Cardiac muscle cell (in vitro differentiated cells and primary cell): ENCODE data around the gene C22orf15. TPM values are rescaled to one million over a fixed set of nuclear protein-coding genes. Genes with fewer than 3 reads are reported as not detected.

Source experiments
- DNase-seq, 2 donors: peaks; one replicate each; pipeline versions ENCODE4 v3.0.0 to v3.0.0-alpha.2; 2010 to 2017; ENCODE audit warnings: low read depth in 1 of 2, low spot score in 1 of 2
- H3K27ac ChIP-seq: fragments of 200-600 bp; sonication (generic); 2 replicates; pipeline ENCODE4 v1.5.1; 2016
- H3K27me3 ChIP-seq: fragments of 200-600 bp; sonication (generic); 2 replicates; pipeline ENCODE4 v1.6.0; 2016; ENCODE audit warnings: control low read depth
- H3K36me3 ChIP-seq: fragments of 200-600 bp; sonication (generic); 2 replicates; pipeline ENCODE4 v1.5.1; 2016; ENCODE audit warnings: control low read depth
- H3K4me1 ChIP-seq: fragments of 200-600 bp; sonication (generic); 2 replicates; pipeline ENCODE4 v1.8.1; 2017; ENCODE audit warnings: low read depth, mild to moderate bottlenecking, mixed run types
- H3K4me3 ChIP-seq: fragments of 200-600 bp; sonication (generic); 2 replicates; pipeline ENCODE4 v1.5.1; 2016; ENCODE audit warnings: mild to moderate bottlenecking
- H3K9me3 ChIP-seq: fragments of 200-600 bp; sonication (generic); 2 replicates; pipeline ENCODE4 v1.5.1; 2017; ENCODE audit warnings: low read depth, mild to moderate bottlenecking, control low read depth
- CTCF ChIP-seq: IDR thresholded peaks from 2 replicates; pipeline ENCODE4 v1.5.1; 2012; ENCODE audit warnings: low read depth, mild to moderate bottlenecking, low read length
- polyA plus RNA-seq: library from polyadenylated mRNA; unstranded; fragments of >200 nt; fragmentation: Nextera tagmentation; extraction: Ambion mirVana; gene quantifications from 2 replicates; pipeline ENCODE4 v1.2.1, GENCODE V29; 2016
- total RNA-seq: library from RNA; depleted of rRNA; stranded (reverse); fragments of >200 nt; gene quantifications from 2 replicates; pipeline ENCODE4 v1.2.3, GENCODE V29; 2016

Gene C22orf15
- total and polyA plus RNA-seq, 2 experiments from 2014 or later: 0.91 TPM; not detected in 1

GRCh38 chr22:23744485-23744884, 18.3 kb upstream of the C22orf15 start:
- Histone ChIP-seq H3K9me3 (no peaks in the 10 kb centered on the region), H3K27me3 (no peaks in the 10 kb centered on the region), H3K27ac (no peak overlapping the region), H3K4me3 (no peak overlapping the region), H3K4me1 (no peaks in the 10 kb centered on the region), H3K36me3 (peaks cover 15% of the 10 kb centered on the region)
- no peak for TF ChIP-seq CTCF
- DNase-seq: no peak

GRCh38 chr22:23745791-23746190, 17.0 kb upstream of the C22orf15 start:
- H3K4me1 ChIP-seq: peaks cover 7% of the 10 kb centered on the region
- H3K9me3 ChIP-seq: no peaks in the 10 kb centered on the region
- H3K27ac ChIP-seq: no peak overlapping the region
- no peak for DNase-seq
- TF ChIP-seq CTCF: no peak
- H3K27me3 ChIP-seq: no peaks in the 10 kb centered on the region
- peaks cover 15% of the 10 kb centered on the region for H3K36me3 ChIP-seq
- H3K4me3 ChIP-seq: no peak overlapping the region

DNA sequence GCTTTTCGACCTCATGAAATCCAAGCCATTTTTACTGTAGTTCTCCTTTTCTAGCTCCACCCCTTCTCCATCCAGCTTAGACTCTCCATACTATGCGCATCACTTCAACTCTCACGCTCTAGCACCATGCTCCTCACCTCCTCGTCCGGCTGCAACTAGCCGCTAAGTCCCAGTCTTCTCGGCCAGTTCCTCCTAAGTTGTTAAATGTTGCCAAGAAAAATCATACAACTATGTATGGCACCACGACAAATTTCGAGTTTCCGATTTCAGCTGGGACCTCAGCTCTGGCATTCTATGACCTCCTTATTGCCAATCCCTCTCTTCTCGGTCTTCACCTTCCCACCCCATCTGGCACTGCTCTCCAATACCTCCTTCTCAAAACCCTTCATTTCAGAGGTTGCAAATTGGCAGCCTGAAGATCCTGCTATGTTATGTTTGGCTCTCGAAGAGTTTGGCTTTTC, 12.9 kb upstream of the C22orf15 start:
- Histone ChIP-seq H3K9me3 (no peaks in the 10 kb centered on the region), H3K4me3 (peak overlapping the region; percentile 87), H3K27me3 (no peaks in the 10 kb centered on the region), H3K36me3 (no peaks in the 10 kb centered on the region), H3K4me1 (peaks cover 7% of the 10 kb centered on the region), H3K27ac (no peak overlapping the region)
- no peak for TF ChIP-seq CTCF
- peak in 1 of 2 donors; percentile 38 for DNase-seq

GRCh38 chr22:23750367-23750713, 12.4 kb upstream of the C22orf15 start:
- no peak for TF ChIP-seq CTCF
- Histone ChIP-seq H3K4me1 (peaks cover 7% of the 10 kb centered on the region), H3K27ac (peak overlapping the region; percentile 94), H3K36me3 (no peaks in the 10 kb centered on the region), H3K27me3 (no peaks in the 10 kb centered on the region), H3K4me3 (peak overlapping the region; percentile 87), H3K9me3 (no peaks in the 10 kb centered on the region)
- DNase-seq: no peak

DNA sequence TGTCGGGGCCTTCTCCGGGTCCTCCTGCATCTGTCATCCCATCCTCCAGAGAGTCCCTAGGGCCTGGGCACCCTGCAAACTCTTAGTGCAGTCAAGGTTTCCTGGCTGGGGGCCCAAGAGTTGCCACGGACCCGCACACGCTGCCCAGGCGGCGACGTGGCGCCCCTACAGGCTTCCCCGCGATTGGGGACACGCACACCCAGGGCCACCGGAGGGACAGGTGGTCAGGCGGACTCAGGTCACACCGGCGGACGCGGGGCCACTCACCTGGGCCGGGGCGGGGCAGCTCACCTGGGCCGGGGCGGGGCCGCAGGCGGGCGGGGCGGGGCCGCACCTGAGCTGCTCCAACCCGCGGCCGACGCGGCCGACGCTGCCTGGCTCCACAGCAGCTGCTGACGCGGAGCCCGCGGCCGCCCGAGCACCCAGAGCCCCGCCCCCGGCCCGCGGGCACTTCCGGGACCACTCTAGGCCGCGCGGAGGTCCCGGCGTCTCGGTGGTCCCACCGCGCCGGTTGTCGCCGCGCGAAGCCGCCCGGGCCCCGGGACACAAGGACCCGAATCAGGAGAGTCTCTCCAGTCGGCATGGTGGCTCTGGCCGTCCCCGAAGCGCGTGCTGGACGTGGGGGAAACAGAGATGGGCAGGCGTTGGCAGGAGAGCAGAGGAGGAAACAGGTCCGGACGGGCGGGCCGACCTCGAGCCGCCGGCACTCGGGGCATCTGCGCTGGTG, 11.9 kb upstream of the C22orf15 start, which contains the start of gene ZNF70:
TSS of gene ZNF70 (minus strand) at position 399 of the 727 bp plus-strand sequence. CDS start 5,972 bp downstream, outside the sequence.
- Histone ChIP-seq H3K27ac (peak within 1 kb of the TSS; percentile 94), H3K4me3 (peak within 1 kb of the TSS; percentile 87), H3K4me1 (peaks cover 7% of the 10 kb centered on the region), H3K27me3 (no peaks in the 10 kb centered on the region), H3K36me3 (no peaks in the 10 kb centered on the region), H3K9me3 (no peaks in the 10 kb centered on the region)
- DNase-seq: peak; percentile 85 to 94
- TF ChIP-seq CTCF: peak; percentile 25
